Measurements from ENCODE around the gene FERMT1. TPM values are rescaled to one million over a fixed set of nuclear protein-coding genes. Genes with fewer than 3 reads are reported as not detected.

The FERMT1 gene
- total RNA-seq, 1 experiment from 2014 or later = 0.95 TPM

- H3K27me3 ChIP-seq (ENCODE audit: control insufficient read depth, insufficient read depth, low read length) = 0 out of 2 replicates have a peak, but pooled peaks cover 3% of the 10 kb centered on the region
- ChIA-PET CTCF (no interaction called here), POLR2A (no interaction called here)
- H3K36me3 ChIP-seq (ENCODE audit: control insufficient read depth, insufficient read depth, low read length) = no peaks in the 10 kb centered on the region
- H3K4me3 ChIP-seq (ENCODE audit: low read depth in 2 of 2, low read length in 2 of 2) = no peak overlapping the region
- TF ChIP-seq, protein P1, sequence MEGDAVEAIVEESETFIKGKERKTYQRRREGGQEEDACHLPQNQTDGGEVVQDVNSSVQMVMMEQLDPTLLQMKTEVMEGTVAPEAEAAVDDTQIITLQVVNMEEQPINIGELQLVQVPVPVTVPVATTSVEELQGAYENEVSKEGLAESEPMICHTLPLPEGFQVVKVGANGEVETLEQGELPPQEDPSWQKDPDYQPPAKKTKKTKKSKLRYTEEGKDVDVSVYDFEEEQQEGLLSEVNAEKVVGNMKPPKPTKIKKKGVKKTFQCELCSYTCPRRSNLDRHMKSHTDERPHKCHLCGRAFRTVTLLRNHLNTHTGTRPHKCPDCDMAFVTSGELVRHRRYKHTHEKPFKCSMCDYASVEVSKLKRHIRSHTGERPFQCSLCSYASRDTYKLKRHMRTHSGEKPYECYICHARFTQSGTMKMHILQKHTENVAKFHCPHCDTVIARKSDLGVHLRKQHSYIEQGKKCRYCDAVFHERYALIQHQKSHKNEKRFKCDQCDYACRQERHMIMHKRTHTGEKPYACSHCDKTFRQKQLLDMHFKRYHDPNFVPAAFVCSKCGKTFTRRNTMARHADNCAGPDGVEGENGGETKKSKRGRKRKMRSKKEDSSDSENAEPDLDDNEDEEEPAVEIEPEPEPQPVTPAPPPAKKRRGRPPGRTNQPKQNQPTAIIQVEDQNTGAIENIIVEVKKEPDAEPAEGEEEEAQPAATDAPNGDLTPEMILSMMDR (IDR thresholded peaks at IDR 0.05) = no peak
- TF ChIP-seq TCF7L2 (IDR thresholded peaks at IDR 0.05; ENCODE audit: low read depth, low read length) (no peak), POLR2AphosphoS5 (IDR thresholded peaks at IDR 0.05; ENCODE audit: low read depth, low read length) (no peak), REST (IDR thresholded peaks at IDR 0.05; ENCODE audit: insufficient read depth in 1 of 2, low read depth in 2 of 2, low read length in 1 of 2) (no peak), SIN3A (IDR thresholded peaks at IDR 0.05; ENCODE audit: borderline replicate concordance, insufficient read depth, low read depth, low read length) (no peak)
- no peaks in the 10 kb centered on the region for H3K9me3 ChIP-seq (ENCODE audit: control insufficient read depth, insufficient read depth, low read depth, low read length)
- BruUV-seq (replicated peaks) = no TSS peak
- ATAC-seq (no peak), DNase-seq (ENCODE audit: low read depth, low spot score) (no peak)
- no peak overlapping the region for H3K27ac ChIP-seq (ENCODE audit: low read length)
- intact Hi-C loops (cut with micrococcal nuclease; ENCODE audit: unreplicated experiment) (no loop called here), in situ Hi-C loops (cut with HindIII; ENCODE audit: low pct_unique_long_range_greater_than_20kb, low sequenced_read_pairs) (no loop called here)
- H3K4me1 ChIP-seq (ENCODE audit: control insufficient read depth, insufficient read depth, low read length) = peaks cover 10% of the 10 kb centered on the region; the same call in 1 of the 2 replicates
Observed at GRCh38 chr20:6057139-6057538, 65.7 kb downstream of the FERMT1 start.

DNA sequence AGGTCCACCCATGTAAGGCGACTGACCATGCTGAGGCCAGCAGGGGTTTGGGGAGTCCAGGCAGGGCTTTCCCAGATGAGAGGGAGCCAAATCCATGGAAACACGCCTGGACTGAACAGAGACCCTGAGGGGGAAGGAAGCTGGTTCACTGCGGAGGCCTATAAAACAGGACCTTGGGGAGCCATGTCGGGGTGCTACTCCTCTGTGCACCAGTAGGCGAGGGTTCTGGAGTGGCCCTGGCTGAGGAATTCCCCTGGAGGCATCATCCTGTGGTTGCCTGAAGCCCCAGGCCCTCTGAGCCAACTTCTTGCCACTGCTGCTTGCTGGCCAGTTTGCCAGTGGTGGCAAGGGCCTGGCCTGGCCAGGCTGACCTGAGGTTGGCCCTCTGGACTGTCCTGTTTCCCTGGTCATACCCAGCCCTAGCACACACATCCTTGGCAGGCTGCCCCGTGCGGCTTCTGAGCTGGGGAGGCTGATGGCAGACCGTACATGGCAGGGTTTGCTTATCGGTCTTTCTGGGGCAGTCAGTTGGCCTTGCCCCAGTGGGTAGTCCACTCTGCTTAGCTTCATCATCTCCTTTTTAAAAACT lies 66.8 kb downstream of the FERMT1 start:
- DNase-seq (ENCODE audit: low read depth, low spot score) = no peak
- TF ChIP-seq POLR2AphosphoS5 (IDR thresholded peaks at IDR 0.05; ENCODE audit: low read depth, low read length) = no peak
- TF ChIP-seq, protein P1 (IDR thresholded peaks at IDR 0.05) = no peak
- no peak for TF ChIP-seq REST (IDR thresholded peaks at IDR 0.05; ENCODE audit: insufficient read depth in 1 of 2, low read depth in 2 of 2, low read length in 1 of 2)
- POLR2A ChIA-PET = interaction anchor here (0.6 kb wide), 2 partner anchors 17 to 930 kb away, joined by 4 to 6 read pairs; no protein-coding TSS in a partner anchor
- H3K4me3 ChIP-seq (ENCODE audit: low read depth in 2 of 2, low read length in 2 of 2) = no peak overlapping the region
- ATAC-seq = no peak
- no TSS peak for BruUV-seq (replicated peaks)
- peaks cover 9% of the 10 kb centered on the region for H3K27me3 ChIP-seq (ENCODE audit: control insufficient read depth, insufficient read depth, low read length)
- CTCF ChIA-PET = no interaction called here
- peaks cover 12% of the 10 kb centered on the region; the same call in 1 of the 2 replicates for H3K4me1 ChIP-seq (ENCODE audit: control insufficient read depth, insufficient read depth, low read length)
- H3K27ac ChIP-seq (ENCODE audit: low read length) = no peak overlapping the region
- H3K36me3 ChIP-seq (ENCODE audit: control insufficient read depth, insufficient read depth, low read length) = no peaks in the 10 kb centered on the region
- in situ Hi-C loops (cut with HindIII; ENCODE audit: low pct_unique_long_range_greater_than_20kb, low sequenced_read_pairs) (no loop called here), intact Hi-C loops (cut with micrococcal nuclease; ENCODE audit: unreplicated experiment) (no loop called here)
- H3K9me3 ChIP-seq (ENCODE audit: control insufficient read depth, insufficient read depth, low read depth, low read length) = no peaks in the 10 kb centered on the region
